Thoracic aorta (tissue), 2 donors: ENCODE measurements around the gene CSNK2B. TPM values are rescaled to one million over a fixed set of nuclear protein-coding genes. Genes with fewer than 3 reads are reported as not detected.

ENCODE experiments used
- ATAC-seq: fragments of 150-250 bp; one replicate; pipeline ENCODE4 v1.8.0; 2017; ENCODE audit warnings: low read depth; ENCODE audit not compliant: insufficient number of reproducible peaks, low FRiP score
- DNase-seq: peaks from one replicate; pipeline ENCODE4 v3.0.0-alpha.2; 2020; ENCODE audit warnings: low spot score
- H3K27ac ChIP-seq, 2 donors: fragments of 200-600 bp; sonication (generic); 1 replicate in 1 of 2; 2 replicates in 1 of 2; pipeline ENCODE4 v1.5.1; 2016; ENCODE audit warnings: mild to moderate bottlenecking in 2 of 2, moderate library complexity in 2 of 2
- H3K27me3 ChIP-seq: fragments of 200-600 bp; sonication (generic); replicated peaks from 2 replicates; pipeline ENCODE4 v1.6.0; 2016; ENCODE audit warnings: mild to moderate bottlenecking; ENCODE audit not compliant: insufficient read depth
- H3K36me3 ChIP-seq: fragments of 200-600 bp; sonication (generic); one replicate; pipeline ENCODE4 v1.5.1; 2016
- H3K4me1 ChIP-seq, 2 donors: fragments of 200-600 bp; sonication (generic); 1 replicate in 1 of 2; 2 replicates in 1 of 2; pipeline versions ENCODE4 v1.5.1 to v1.6.0; 2016; ENCODE audit warnings: low read depth in 2 of 2, mild to moderate bottlenecking in 1 of 2; ENCODE audit not compliant: control insufficient read depth in 1 of 2
- H3K4me3 ChIP-seq: fragments of 200-600 bp; sonication (generic); 2 replicates; pipeline ENCODE4 v1.5.1; 2016; ENCODE audit warnings: mild to moderate bottlenecking
- H3K9me3 ChIP-seq: fragments of 200-600 bp; sonication (generic); 2 replicates; pipeline ENCODE4 v1.5.1; 2016
- CTCF ChIP-seq: fragments of 200-600 bp; sonication (generic); IDR thresholded peaks from one replicate; pipeline ENCODE4 v1.5.1; 2019; ENCODE audit warnings: antibody characterized with exemption
- total RNA-seq, 2 donors: library from RNA; depleted of rRNA; stranded (reverse); fragments of >200 nt; gene quantifications; one replicate each; pipeline versions ENCODE4 v1.1.0 to v1.2.3, GENCODE V29; 2016

The CSNK2B gene
- total RNA-seq, 2 donors from 2014 or later: 175 to 202 TPM

GRCh38 chr6:31717499-31718222 is 51.8 kb downstream of the CSNK2B start:
- H3K4me3 ChIP-seq: no peak overlapping the region
- H3K9me3 ChIP-seq: no peaks in the 10 kb centered on the region
- H3K27me3 ChIP-seq: no peaks in the 10 kb centered on the region
- H3K27ac ChIP-seq: no peak overlapping the region
- DNase-seq: no peak
- no peak for ATAC-seq
- H3K4me1 ChIP-seq: no peaks in the 10 kb centered on the region
- H3K36me3 ChIP-seq: no peaks in the 10 kb centered on the region
- TF ChIP-seq CTCF: no peak

- no peak overlapping the region for H3K4me3 ChIP-seq
- no peaks in the 10 kb centered on the region for H3K4me1 ChIP-seq
- no peak for TF ChIP-seq CTCF
- no peak for DNase-seq
- no peaks in the 10 kb centered on the region for H3K9me3 ChIP-seq
- H3K27me3 ChIP-seq: no peaks in the 10 kb centered on the region
- no peak overlapping the region for H3K27ac ChIP-seq
- no peak for ATAC-seq
- H3K36me3 ChIP-seq: no peaks in the 10 kb centered on the region
Observed at GRCh38 chr6:31718265-31718664, 52.4 kb downstream of the CSNK2B start.

GRCh38 chr6:31719001-31719400 is 53.1 kb downstream of the CSNK2B start:
- no peaks in the 10 kb centered on the region for H3K36me3 ChIP-seq
- H3K4me3 ChIP-seq: no peak overlapping the region
- ATAC-seq (no peak), DNase-seq (no peak)
- H3K27ac ChIP-seq: no peak overlapping the region
- no peaks in the 10 kb centered on the region for H3K27me3 ChIP-seq
- H3K9me3 ChIP-seq: no peaks in the 10 kb centered on the region
- no peak for TF ChIP-seq CTCF
- no peaks in the 10 kb centered on the region for H3K4me1 ChIP-seq

Other genes with a start within 250 kb of the CSNK2B start
- gene MICB, start 167.9 kb upstream of the CSNK2B start, total RNA-seq: 1 to 10 TPM; 4.1 to 6.6 TPM
- not detected for gene MCCD1, start 137.1 kb upstream of the CSNK2B start, total RNA-seq
- 100 to 1,000 TPM; 198 to 217 TPM for gene DDX39B, start 124.1 kb upstream of the CSNK2B start, total RNA-seq
- gene ATP6V1G2, start 119.5 kb upstream of the CSNK2B start, total RNA-seq: under 1 TPM; 0.78 to 0.95 TPM
- gene NFKBIL1, start 118.5 kb upstream of the CSNK2B start, total RNA-seq: 10 to 100 TPM; 23.8 to 24.2 TPM
- gene LTA, start 93.8 kb upstream of the CSNK2B start, total RNA-seq: not detected
- gene TNF, start 90.5 kb upstream of the CSNK2B start, total RNA-seq: 1 to 10 TPM in 1 of 2 donors, under 1 TPM in 1; 0.71 to 3.2 TPM
- gene LTB, start 83.7 kb upstream of the CSNK2B start, total RNA-seq: not detected
- 10 to 100 TPM in 1 of 2 donors, 1 to 10 TPM in 1; 4.9 to 37.9 TPM for gene LST1, start 79.8 kb upstream of the CSNK2B start, total RNA-seq
- not detected for gene NCR3, start 73.1 kb upstream of the CSNK2B start, total RNA-seq
- 10 to 100 TPM; 21.5 to 39.6 TPM for gene AIF1, start 50.8 kb upstream of the CSNK2B start, total RNA-seq
- gene PRRC2A, start 45.4 kb upstream of the CSNK2B start, total RNA-seq: 100 to 1,000 TPM in 1 of 2 donors, 10 to 100 TPM in 1; 94.2 to 130 TPM
- gene BAG6, start 13.4 kb upstream of the CSNK2B start, total RNA-seq: 100 to 1,000 TPM; 154 to 182 TPM
- 1 to 10 TPM in 1 of 2 donors, not detected in 1; 2.2 TPM for gene APOM, start 10.2 kb upstream of the CSNK2B start, total RNA-seq
- 10 to 100 TPM; 23.7 to 40.1 TPM for gene C6orf47, start 5.3 kb upstream of the CSNK2B start, total RNA-seq
- 10 to 100 TPM; 15.0 to 19.2 TPM for gene GPANK1, start 1.1 kb upstream of the CSNK2B start, total RNA-seq
- gene LY6G5B, start 3.9 kb downstream of the CSNK2B start, total RNA-seq: 10 to 100 TPM in 1 of 2 donors, 1 to 10 TPM in 1; 9.6 to 24.3 TPM
- gene LY6G5C, start 15.0 kb downstream of the CSNK2B start, total RNA-seq: not detected
- 10 to 100 TPM; 49.3 to 52.8 TPM for gene ABHD16A, start 37.2 kb downstream of the CSNK2B start, total RNA-seq
- not detected for gene LY6G6F, start 40.8 kb downstream of the CSNK2B start, total RNA-seq
- gene LY6G6D, start 49.3 kb downstream of the CSNK2B start, total RNA-seq: not detected
- gene LY6G6C, start 55.7 kb downstream of the CSNK2B start, total RNA-seq: not detected
- not detected for gene MPIG6B, start 57.3 kb downstream of the CSNK2B start, total RNA-seq
- 100 to 1,000 TPM; 136 TPM for gene DDAH2, start 63.2 kb downstream of the CSNK2B start, total RNA-seq
- 100 to 1,000 TPM; 222 to 251 TPM for gene CLIC1, start 70.5 kb downstream of the CSNK2B start, total RNA-seq
- gene MSH5, start 73.9 kb downstream of the CSNK2B start, total RNA-seq: 10 to 100 TPM in 1 of 2 donors, 1 to 10 TPM in 1; 5.7 to 10.5 TPM
- 10 to 100 TPM in 1 of 2 donors, not detected in 1; 13.3 TPM for gene SAPCD1, start 96.6 kb downstream of the CSNK2B start, total RNA-seq
- gene VWA7, start 111.2 kb downstream of the CSNK2B start, total RNA-seq: under 1 TPM; 0.68 to 0.78 TPM
- gene VARS1, start 129.7 kb downstream of the CSNK2B start, total RNA-seq: 10 to 100 TPM; 24.8 to 46.8 TPM
- gene LSM2, start 140.9 kb downstream of the CSNK2B start, total RNA-seq: 10 to 100 TPM; 21.2 to 40.1 TPM
- gene HSPA1L, start 149.2 kb downstream of the CSNK2B start, total RNA-seq: 1 to 10 TPM; 1.1 to 1.2 TPM
- gene HSPA1A, start 149.5 kb downstream of the CSNK2B start, total RNA-seq: 100 to 1,000 TPM; 240 to 354 TPM
- 100 to 1,000 TPM; 178 to 262 TPM for gene HSPA1B, start 161.7 kb downstream of the CSNK2B start, total RNA-seq
- gene NEU1, start 196.7 kb downstream of the CSNK2B start, total RNA-seq: 10 to 100 TPM; 26.0 to 35.2 TPM
- gene SLC44A4, start 212.9 kb downstream of the CSNK2B start, total RNA-seq: 1 to 10 TPM in 1 of 2 donors, not detected in 1; 5.8 TPM
- 10 to 100 TPM; 19.5 to 33.2 TPM for gene EHMT2, start 231.6 kb downstream of the CSNK2B start, total RNA-seq
- gene ZBTB12, start 236.0 kb downstream of the CSNK2B start, total RNA-seq: 1 to 10 TPM in 1 of 2 donors, not detected in 1; 1.6 TPM